Islet precursor cell (in vitro differentiated cells): ENCODE data around the gene DCC.

Source experiments
- DNase-seq: peaks from one replicate; pipeline ENCODE4 v3.0.0-alpha.2; 2018

Gene DCC

DNA sequence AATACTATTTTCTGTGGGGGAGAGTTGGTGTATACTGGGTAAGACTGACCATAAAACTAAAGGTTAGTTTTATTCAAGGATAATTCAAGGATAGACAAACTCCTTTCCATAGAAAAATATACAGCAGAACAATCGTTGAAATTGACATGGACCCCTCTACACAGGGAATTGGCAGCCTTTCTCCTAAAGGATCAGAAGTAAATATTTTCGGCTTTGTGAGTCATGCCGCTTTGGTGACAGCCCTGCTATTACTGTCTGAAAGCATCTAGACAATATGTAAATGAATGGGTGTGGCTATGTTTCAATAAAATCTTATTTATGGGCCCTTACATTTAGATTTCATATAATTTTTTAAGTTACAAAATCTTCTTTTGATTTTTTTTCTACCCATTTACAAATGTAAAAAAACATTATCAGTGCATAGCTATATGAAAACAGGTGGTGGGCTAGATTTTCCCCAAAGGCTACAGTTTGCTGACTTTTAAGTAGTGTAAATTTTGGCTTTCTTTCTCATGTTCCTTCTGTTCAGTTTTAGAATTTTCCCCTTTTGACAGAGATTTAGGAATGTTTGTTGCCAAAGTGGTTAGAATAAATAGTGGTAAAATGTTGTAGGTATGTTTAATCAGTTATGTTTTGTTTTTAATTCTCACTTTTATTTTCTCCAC lies 270.6 kb downstream of the DCC start:
- DNase-seq = no peak

GRCh38 chr18:52612406-52612805 lies 272.4 kb downstream of the DCC start:
- DNase-seq = no peak

DNA sequence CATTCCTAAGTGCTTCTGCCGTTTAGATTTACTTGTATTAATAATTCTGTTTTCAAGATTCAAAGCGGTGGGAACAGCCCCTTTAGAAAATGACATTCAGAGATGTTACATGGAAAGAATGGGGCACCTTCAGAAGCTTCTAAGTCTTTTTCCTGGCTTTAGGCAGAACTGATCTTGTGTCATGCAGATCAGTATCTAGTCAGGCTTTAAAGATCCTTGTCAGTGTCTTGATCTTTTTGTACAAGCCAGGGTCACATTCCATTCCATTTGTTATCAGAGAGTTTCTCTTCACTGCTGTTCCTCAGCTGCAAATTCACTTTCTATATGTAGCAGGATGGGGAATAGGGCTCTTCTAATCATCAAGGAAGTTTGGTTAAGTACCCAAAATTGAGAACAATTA lies 275.3 kb downstream of the DCC start:
- peak; percentile 57 for DNase-seq

- no peak for DNase-seq
Measured at GRCh38 chr18:52615943-52616342, 275.9 kb downstream of the DCC start.

GRCh38 chr18:52617931-52618330 lies 277.9 kb downstream of the DCC start:
- no peak for DNase-seq

DNA sequence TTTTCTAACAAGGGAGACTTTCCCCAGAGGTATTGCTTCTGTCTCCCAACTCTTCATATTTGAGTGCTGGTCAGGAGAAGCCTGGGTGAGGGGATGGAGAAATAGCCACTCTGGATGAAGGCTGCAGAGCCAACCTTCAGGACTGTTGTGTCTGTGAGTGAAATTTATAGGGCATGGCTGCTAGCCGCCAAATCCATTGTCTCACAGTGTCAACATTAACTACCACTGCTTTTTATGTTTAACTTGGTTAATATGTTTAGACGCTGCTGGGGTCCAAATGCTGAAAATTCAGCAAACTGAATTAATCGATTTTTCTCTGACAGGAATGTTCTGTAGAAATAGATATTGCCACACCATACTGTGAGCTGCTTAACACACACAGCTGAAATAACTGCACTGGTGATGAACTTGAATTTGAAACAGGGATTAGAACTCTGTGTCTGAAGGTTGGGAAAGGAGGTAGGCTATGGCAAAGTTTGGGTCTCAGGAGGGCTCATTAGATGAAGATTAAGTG lies 281.0 kb downstream of the DCC start:
- no peak for DNase-seq

GRCh38 chr18:52624702-52625101 lies 284.7 kb downstream of the DCC start:
- no peak for DNase-seq

- no peak for DNase-seq
Measured at GRCh38 chr18:52636536-52636935, 296.5 kb downstream of the DCC start.

DNA sequence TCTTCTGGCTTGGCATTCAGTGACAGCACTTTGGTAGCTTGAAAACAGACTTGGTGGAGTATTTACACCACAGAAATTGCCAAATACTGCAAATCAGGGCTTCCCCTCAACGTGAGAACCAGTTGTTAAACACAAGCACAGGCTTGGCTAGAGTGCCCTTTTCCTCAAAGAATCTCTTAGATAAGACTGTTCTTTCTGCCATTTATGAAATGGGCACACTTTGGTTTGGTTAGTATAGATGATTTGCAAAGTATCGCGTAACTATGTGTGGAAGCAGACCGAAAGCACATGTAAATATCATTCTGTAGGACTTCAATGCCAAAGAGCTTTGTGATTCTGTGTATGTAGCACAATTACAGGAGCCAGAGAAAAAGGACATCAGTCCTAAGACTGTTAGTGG lies 308.2 kb downstream of the DCC start:
- DNase-seq = no peak

DNA sequence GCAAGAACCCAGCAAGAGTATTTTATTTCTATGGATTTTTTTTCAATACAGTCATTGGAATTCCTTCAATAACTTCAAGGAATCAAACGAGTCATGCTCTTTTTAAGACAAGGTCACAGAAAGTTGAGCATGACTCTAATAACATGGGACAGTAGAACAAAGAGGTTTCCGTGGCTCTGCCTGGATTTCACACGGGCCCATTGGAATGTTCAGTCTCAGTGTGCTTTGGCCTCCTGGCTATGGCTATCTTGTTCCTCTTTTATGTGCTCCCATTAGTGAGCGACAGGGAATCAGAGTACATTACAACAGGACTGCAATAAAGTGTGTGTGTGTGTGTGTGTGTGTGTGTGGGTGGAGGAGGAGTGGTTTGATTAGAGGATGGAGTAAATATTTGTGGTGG lies 312.4 kb downstream of the DCC start:
- DNase-seq = peak; percentile 65

DNA sequence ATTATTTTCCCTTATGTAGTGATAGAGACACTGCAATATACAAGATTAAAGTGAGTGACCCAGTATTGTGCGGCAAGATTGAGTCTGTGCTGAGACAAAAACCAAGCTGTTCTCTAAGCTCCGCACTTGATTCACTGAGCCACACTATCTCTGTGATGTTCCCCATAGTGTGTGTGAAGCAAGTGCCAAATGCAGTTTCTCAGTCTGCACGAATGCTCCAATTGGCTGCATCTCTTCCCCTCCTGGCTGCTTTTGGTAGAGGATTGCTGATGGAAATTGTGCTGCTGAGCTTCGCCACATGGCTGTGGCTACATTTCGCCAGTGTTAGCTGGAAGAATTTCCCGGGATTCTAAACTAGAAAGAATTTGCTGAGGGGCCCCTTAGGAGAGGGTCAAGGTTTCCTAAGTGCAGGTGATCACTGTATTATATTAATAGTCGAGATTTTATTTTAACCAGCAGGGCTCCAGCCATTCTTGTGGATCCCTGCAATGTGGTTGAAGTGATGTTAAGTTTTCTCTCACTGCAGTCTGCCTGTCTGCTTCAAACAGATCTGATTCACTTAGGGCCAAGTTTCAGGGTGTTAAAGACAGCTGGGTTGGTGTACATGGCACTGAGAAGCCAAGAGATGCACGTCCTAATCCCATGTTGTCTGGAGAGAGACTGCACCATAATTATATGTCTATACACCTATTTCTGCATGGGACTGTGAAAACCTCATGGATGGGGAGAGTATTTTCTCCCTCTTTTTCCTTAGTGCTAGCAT lies 317.2 kb downstream of the DCC start:
- DNase-seq = no peak

DNA sequence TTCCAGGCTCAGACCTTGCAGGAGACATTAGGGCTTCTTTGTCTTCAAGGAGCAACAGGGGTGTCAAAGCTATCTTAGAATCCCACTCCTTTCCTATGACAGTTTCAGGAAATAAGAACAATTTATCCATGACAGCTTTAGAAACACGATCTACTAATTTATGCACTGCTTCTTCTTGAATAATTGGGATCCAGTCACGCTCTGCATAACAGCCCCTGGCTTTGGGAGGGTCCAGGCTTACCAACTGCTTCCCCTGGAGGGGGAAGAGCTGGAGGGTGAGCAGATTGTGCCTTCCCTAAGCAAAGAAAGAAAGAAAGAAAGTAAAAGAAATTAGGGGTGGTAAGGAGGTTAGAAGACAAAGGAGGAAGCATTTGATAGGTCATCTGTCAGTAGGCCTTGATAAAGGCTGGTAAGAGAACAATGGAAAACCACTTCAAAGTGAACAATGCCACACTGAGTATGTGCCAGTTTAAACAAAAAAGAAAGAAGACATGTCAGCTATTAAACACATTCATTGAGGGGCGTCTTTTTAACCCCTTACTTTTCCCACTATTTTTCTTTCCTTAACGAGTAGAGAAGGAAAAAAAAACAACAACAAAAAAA lies 327.6 kb downstream of the DCC start:
- DNase-seq = no peak

GRCh38 chr18:52670896-52671295 lies 330.9 kb downstream of the DCC start:
- DNase-seq = no peak

GRCh38 chr18:52678034-52678433 lies 338.0 kb downstream of the DCC start:
- peak; percentile 54 for DNase-seq

- no peak for DNase-seq
Measured at GRCh38 chr18:52678551-52678950, 338.6 kb downstream of the DCC start.

- DNase-seq = no peak
Measured at GRCh38 chr18:52679354-52679753, 339.4 kb downstream of the DCC start.

GRCh38 chr18:52682260-52682659 lies 342.3 kb downstream of the DCC start:
- peak; percentile 74 for DNase-seq

GRCh38 chr18:52685316-52685715 lies 345.3 kb downstream of the DCC start:
- DNase-seq = no peak

GRCh38 chr18:52691841-52692240 lies 351.8 kb downstream of the DCC start:
- no peak for DNase-seq

GRCh38 chr18:52694804-52695203 lies 354.8 kb downstream of the DCC start:
- DNase-seq = no peak

GRCh38 chr18:52700116-52700515 lies 360.1 kb downstream of the DCC start:
- no peak for DNase-seq

DNA sequence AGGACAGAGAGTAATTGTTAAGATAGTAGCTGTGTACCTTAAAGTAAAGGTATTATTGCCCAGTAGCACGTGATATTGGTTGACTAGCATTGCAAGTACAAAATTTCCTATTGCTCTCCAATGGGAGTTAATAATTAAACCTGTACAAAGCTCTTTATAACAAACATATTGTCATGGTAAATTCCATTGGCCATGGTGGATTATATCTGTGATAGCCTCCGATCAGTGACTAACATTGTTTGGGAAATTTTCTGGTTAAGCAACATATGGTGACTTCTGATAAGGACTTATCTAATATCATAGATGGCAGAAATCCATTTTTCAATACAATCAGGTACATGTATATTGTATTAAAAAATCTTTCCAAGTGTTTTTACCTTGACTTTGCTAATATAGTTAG lies 360.8 kb downstream of the DCC start:
- no peak for DNase-seq

- no peak for DNase-seq
Measured at GRCh38 chr18:52701219-52701935, 361.4 kb downstream of the DCC start.
